HepG2 (cell line): ENCODE results near the gene NLRC5. TPM values are rescaled to one million over a fixed set of nuclear protein-coding genes. Genes with fewer than 3 reads are reported as not detected.

ENCODE experiments used
- ATF6 ChIP-seq: sonication (generic); formaldehyde crosslinking; conservative IDR thresholded peaks from 2 replicates; pipeline ENCODE4 v1.4.0; 2020; ENCODE audit warnings: missing genetic modification reagents
- ATM ChIP-seq: fragments of 450-650 bp; IDR thresholded peaks from 2 replicates; pipeline ENCODE4 v1.7.1; 2017; ENCODE audit warnings: mild to moderate bottlenecking, borderline replicate concordance
- BHLHE40 ChIP-seq: IDR thresholded peaks from 2 replicates; pipeline ENCODE4 v1.6.1; 2011; ENCODE audit warnings: low read length, improper control_type of control experiment
- CHD2 ChIP-seq: IDR thresholded peaks from 2 replicates; pipeline ENCODE4 v1.6.1; 2011; ENCODE audit warnings: low read depth, low read length, improper control_type of control experiment
- FOXP1 ChIP-seq, 2 experiments: fragments of 450-650 bp in 1 of 2; IDR thresholded peaks; 2 replicates each; pipeline ENCODE4 v1.6.1; 2017 to 2018; ENCODE audit warnings: antibody characterized with exemption in 1 of 2
- HOXD1 ChIP-seq: sonication (generic); formaldehyde crosslinking; IDR thresholded peaks from 2 replicates; pipeline ENCODE4 v1.5.0; 2020; ENCODE audit warnings: missing genetic modification reagents
- KLF9 ChIP-seq: IDR thresholded peaks from 2 replicates; pipeline ENCODE4 v1.6.1; 2016; ENCODE audit warnings: low read depth
- MED1 ChIP-seq: sonication (generic); formaldehyde crosslinking; IDR thresholded peaks from 2 replicates; pipeline ENCODE4 v1.4.0; 2020; ENCODE audit warnings: missing genetic modification reagents
- NRL ChIP-seq: sonication (generic); formaldehyde crosslinking; IDR thresholded peaks from 2 replicates; pipeline ENCODE4 v1.5.0; 2020; ENCODE audit warnings: missing genetic modification reagents, mild to moderate bottlenecking, moderate library complexity, borderline replicate concordance
- PAXIP1 ChIP-seq: sonication (generic); formaldehyde crosslinking; conservative IDR thresholded peaks from 2 replicates; pipeline ENCODE4 v1.4.0; 2020; ENCODE audit warnings: mild to moderate bottlenecking, missing genetic modification reagents, moderate library complexity
- RCOR2 ChIP-seq: IDR thresholded peaks from 2 replicates; pipeline ENCODE4 v1.6.1; 2016; ENCODE audit warnings: missing biosample characterization, missing genetic modification reagents
- SP4 ChIP-seq: sonication (generic); formaldehyde crosslinking; IDR thresholded peaks from 2 replicates; pipeline ENCODE4 v1.8.1; 2023; ENCODE audit warnings: mild to moderate bottlenecking, missing genetic modification reagents
- ZGPAT ChIP-seq: IDR thresholded peaks from 2 replicates; pipeline ENCODE4 v1.6.1; 2016; ENCODE audit warnings: mild to moderate bottlenecking
- ZNF101 ChIP-seq: sonication (generic); formaldehyde crosslinking; IDR thresholded peaks from 2 replicates; pipeline ENCODE4 v1.4.0; 2020; ENCODE audit warnings: mild to moderate bottlenecking, low read depth, missing genetic modification reagents, borderline replicate concordance
- ZNF12 ChIP-seq: sonication (generic); formaldehyde crosslinking; IDR thresholded peaks from 2 replicates; pipeline ENCODE4 v1.5.0; 2020; ENCODE audit warnings: missing genetic modification reagents
- ZNF234 ChIP-seq: sonication (generic); formaldehyde crosslinking; conservative IDR thresholded peaks from 2 replicates; pipeline ENCODE4 v1.5.1; 2020; ENCODE audit warnings: mild to moderate bottlenecking, missing genetic modification reagents
- ZNF431 ChIP-seq: sonication (generic); formaldehyde crosslinking; IDR thresholded peaks from 2 replicates; pipeline ENCODE4 v1.9.0; 2022; ENCODE audit warnings: missing genetic modification reagents, low read depth, mild to moderate bottlenecking, borderline replicate concordance
- ZNF451 ChIP-seq: sonication (generic); formaldehyde crosslinking; IDR thresholded peaks from 2 replicates; pipeline ENCODE4 v1.5.0; 2020; ENCODE audit warnings: mild to moderate bottlenecking, missing genetic modification reagents
- ZNF460 ChIP-seq: sonication (generic); formaldehyde crosslinking; IDR thresholded peaks from 2 replicates; pipeline ENCODE4 v1.5.1; 2020; ENCODE audit warnings: missing genetic modification reagents, mild to moderate bottlenecking, borderline replicate concordance
- ZNF496 ChIP-seq: sonication (generic); formaldehyde crosslinking; IDR thresholded peaks from 2 replicates; pipeline ENCODE4 v1.8.1; 2023; ENCODE audit warnings: mild to moderate bottlenecking, moderate library complexity, missing genetic modification reagents; ENCODE audit not compliant: insufficient replicate concordance
- ZNF619 ChIP-seq: sonication (generic); formaldehyde crosslinking; IDR thresholded peaks from 2 replicates; pipeline ENCODE4 v1.4.0; 2020; ENCODE audit warnings: mild to moderate bottlenecking, missing genetic modification reagents
- ZNF629 ChIP-seq: sonication (generic); formaldehyde crosslinking; conservative IDR thresholded peaks from 2 replicates; pipeline ENCODE4 v1.5.0; 2020; ENCODE audit warnings: missing genetic modification reagents
- ZNF644 ChIP-seq: IDR thresholded peaks from 2 replicates; pipeline ENCODE4 v1.6.1; 2016; ENCODE audit warnings: low read depth
- polyA plus RNA-seq, 8 experiments: library from polyadenylated mRNA; depleted of rRNA in 3 of 8; stranded (reverse) in 7 of 8; unstranded in 1 of 8; fragments of >200 nt; fragmentation: Illumina TruSeq in 4 of 8; extraction: Trizol in 4 of 8; gene quantifications; 2 replicates each; pipeline versions ENCODE4 v1.2.1 to v1.2.3, GENCODE V29; 2011 to 2016; ENCODE audit warnings: low read depth in 4 of 8, missing spikeins in 1 of 8, mixed read lengths in 1 of 8; ENCODE audit not compliant: insufficient read depth in 1 of 8
- total RNA-seq, 5 experiments: library from RNA; depleted of rRNA; stranded (reverse); fragments of >200 nt; fragmentation: Illumina TruSeq; extraction: Trizol; gene quantifications; 2 replicates each; pipeline ENCODE4 v1.2.3, GENCODE V29; 2016; ENCODE audit warnings: low read depth in 1 of 5

The NLRC5 gene
- total and polyA plus RNA-seq, 2 of the 13 experiments (the other 11 are each of a cell fraction or from before 2014, with no cell fraction given) = 6.3 to 12.7 TPM

- TF ChIP-seq BHLHE40 (no peak), ZNF460 (CRISPR knock-in tag) (no peak), PAXIP1 (CRISPR knock-in tag) (0 out of 2 replicates have a peak, but pooled peaks have one; percentile 14), SP4 (0 out of 2 replicates have a peak, but pooled peaks have one; percentile 15), FOXP1 (IDR thresholded peaks at IDR 0.05) (no peak), FOXP1 (CRISPR knock-in tag; IDR thresholded peaks at IDR 0.05) (no peak), ZNF451 (CRISPR knock-in tag) (no peak), ZGPAT (CRISPR knock-in tag) (no peak), ATM (no peak), ZNF431 (CRISPR knock-in tag) (0 out of 2 replicates have a peak, but pooled peaks have one; percentile 30), ZNF12 (CRISPR knock-in tag) (no peak), ZNF234 (CRISPR knock-in tag) (no peak), HOXD1 (CRISPR knock-in tag) (no peak), ZNF101 (CRISPR knock-in tag) (no peak), ZNF619 (no peak), RCOR2 (CRISPR knock-in tag) (peak; percentile 50; the same call in 1 of the 2 replicates), CHD2 (no peak), ATF6 (CRISPR knock-in tag) (no peak; the same call in 1 of the 2 replicates), ZNF629 (CRISPR knock-in tag) (no peak), ZNF644 (CRISPR knock-in tag) (no peak), KLF9 (CRISPR knock-in tag) (no peak), NRL (peak; percentile 57; the same call in 1 of the 2 replicates), ZNF496 (CRISPR knock-in tag) (no peak), MED1 (CRISPR knock-in tag) (no peak)
Observed at GRCh38 chr16:57084257-57084770, 95.0 kb downstream of the NLRC5 start (continued).
